ENCODE results near the gene KCNIP3. TPM values are rescaled to one million over a fixed set of nuclear protein-coding genes. Genes with fewer than 3 reads are reported as not detected.
"Not testable (repeated sequence)": the region's sequence is repeated elsewhere in the genome, so short reads cannot be mapped to it uniquely, and the experiment has no call there.

The KCNIP3 gene
- total RNA-seq, 2 experiments from 2014 or later = not detected

- H3K4me3 Mint-ChIP-seq; DNase-seq; H3K27ac Mint-ChIP-seq; H3K4me1 Mint-ChIP-seq (ENCODE audit: low read depth); CTCF ChIA-PET; H3K9me3 Mint-ChIP-seq; H3K36me3 Mint-ChIP-seq; H3K27me3 Mint-ChIP-seq; POLR2A ChIA-PET; intact Hi-C loops (cut with micrococcal nuclease): not testable (repeated sequence)
Measured at GRCh38 chr2:95269745-95270144, 27.4 kb upstream of the KCNIP3 start.

- no peak overlapping the region for H3K4me3 Mint-ChIP-seq
- ChIA-PET CTCF (no interaction called here), POLR2A (no interaction called here)
- DNase-seq = no peak
- H3K36me3 Mint-ChIP-seq = no peaks in the 10 kb centered on the region
- H3K4me1 Mint-ChIP-seq (ENCODE audit: low read depth) = no peaks in the 10 kb centered on the region
- no peak overlapping the region for H3K27ac Mint-ChIP-seq
- H3K9me3 Mint-ChIP-seq = no peaks in the 10 kb centered on the region
- H3K27me3 Mint-ChIP-seq = no peaks in the 10 kb centered on the region
- intact Hi-C loops (cut with micrococcal nuclease) = no loop called here
Measured at GRCh38 chr2:95270541-95271081, 26.5 kb upstream of the KCNIP3 start.

GRCh38 chr2:95271381-95271971 lies 25.7 kb upstream of the KCNIP3 start:
- Mint-ChIP-seq H3K9me3 (no peaks in the 10 kb centered on the region), H3K4me1 (ENCODE audit: low read depth) (no peaks in the 10 kb centered on the region), H3K4me3 (no peak overlapping the region), H3K27ac (no peak overlapping the region), H3K36me3 (no peaks in the 10 kb centered on the region), H3K27me3 (no peaks in the 10 kb centered on the region)
- CTCF ChIA-PET = no interaction called here
- DNase-seq = peak; percentile 2
- POLR2A ChIA-PET = no interaction called here
- intact Hi-C loops (cut with micrococcal nuclease) = no loop called here

GRCh38 chr2:95272299-95272751 lies 24.8 kb upstream of the KCNIP3 start:
- no peak overlapping the region for H3K4me3 Mint-ChIP-seq
- POLR2A ChIA-PET = no interaction called here
- intact Hi-C loops (cut with micrococcal nuclease) = no loop called here
- H3K4me1 Mint-ChIP-seq (ENCODE audit: low read depth) = no peaks in the 10 kb centered on the region
- H3K36me3 Mint-ChIP-seq = no peaks in the 10 kb centered on the region
- H3K9me3 Mint-ChIP-seq = no peaks in the 10 kb centered on the region
- DNase-seq = no peak
- H3K27ac Mint-ChIP-seq = no peak overlapping the region
- CTCF ChIA-PET = no interaction called here
- no peaks in the 10 kb centered on the region for H3K27me3 Mint-ChIP-seq

GRCh38 chr2:95272781-95273180 lies 24.4 kb upstream of the KCNIP3 start:
- Mint-ChIP-seq H3K9me3 (no peaks in the 10 kb centered on the region), H3K27me3 (no peaks in the 10 kb centered on the region), H3K4me3 (no peak overlapping the region), H3K4me1 (ENCODE audit: low read depth) (no peaks in the 10 kb centered on the region), H3K36me3 (no peaks in the 10 kb centered on the region), H3K27ac (no peak overlapping the region)
- CTCF ChIA-PET = no interaction called here
- intact Hi-C loops (cut with micrococcal nuclease) = no loop called here
- POLR2A ChIA-PET = no interaction called here
- DNase-seq = no peak

GRCh38 chr2:95273566-95274290 lies 23.4 kb upstream of the KCNIP3 start:
- ChIA-PET POLR2A (no interaction called here), CTCF (no interaction called here)
- Mint-ChIP-seq H3K9me3 (no peaks in the 10 kb centered on the region), H3K27ac (no peak overlapping the region), H3K4me1 (ENCODE audit: low read depth) (no peaks in the 10 kb centered on the region), H3K36me3 (no peaks in the 10 kb centered on the region), H3K4me3 (no peak overlapping the region), H3K27me3 (no peaks in the 10 kb centered on the region)
- DNase-seq = no peak
- intact Hi-C loops (cut with micrococcal nuclease) = no loop called here

GRCh38 chr2:95274291-95275150 lies 22.6 kb upstream of the KCNIP3 start, which contains the start of gene PROM2:
TSS of gene PROM2 (plus strand) at chr2:95274449. CDS start at chr2:95274586, 137 bp downstream.
- no peak within 1 kb of the TSS for H3K4me3 Mint-ChIP-seq
- H3K9me3 Mint-ChIP-seq = no peaks in the 10 kb centered on the region
- ChIA-PET POLR2A (no interaction called here), CTCF (no interaction called here)
- H3K27me3 Mint-ChIP-seq = no peaks in the 10 kb centered on the region
- intact Hi-C loops (cut with micrococcal nuclease) = no loop called here
- no peak for DNase-seq
- no peaks in the 10 kb centered on the region for H3K4me1 Mint-ChIP-seq (ENCODE audit: low read depth)
- H3K27ac Mint-ChIP-seq = no peak within 1 kb of the TSS
- no peaks in the 10 kb centered on the region for H3K36me3 Mint-ChIP-seq

GRCh38 chr2:95275151-95275515 lies 22.0 kb upstream of the KCNIP3 start:
- H3K4me1 Mint-ChIP-seq (ENCODE audit: low read depth) = no peaks in the 10 kb centered on the region
- ChIA-PET POLR2A (no interaction called here), CTCF (no interaction called here)
- no peak overlapping the region for H3K4me3 Mint-ChIP-seq
- no peaks in the 10 kb centered on the region for H3K36me3 Mint-ChIP-seq
- no peak overlapping the region for H3K27ac Mint-ChIP-seq
- no peaks in the 10 kb centered on the region for H3K27me3 Mint-ChIP-seq
- DNase-seq = no peak
- intact Hi-C loops (cut with micrococcal nuclease) = no loop called here
- H3K9me3 Mint-ChIP-seq = no peaks in the 10 kb centered on the region

- Mint-ChIP-seq H3K36me3 (no peaks in the 10 kb centered on the region), H3K4me1 (ENCODE audit: low read depth) (no peaks in the 10 kb centered on the region), H3K4me3 (no peak overlapping the region), H3K9me3 (no peaks in the 10 kb centered on the region), H3K27me3 (no peaks in the 10 kb centered on the region), H3K27ac (no peak overlapping the region)
- POLR2A ChIA-PET = no interaction called here
- no peak for DNase-seq
- intact Hi-C loops (cut with micrococcal nuclease) = no loop called here
- CTCF ChIA-PET = no interaction called here
Measured at GRCh38 chr2:95275601-95276243, 21.4 kb upstream of the KCNIP3 start.

- no peak for DNase-seq
- H3K27ac Mint-ChIP-seq = no peak overlapping the region
- H3K36me3 Mint-ChIP-seq = no peaks in the 10 kb centered on the region
- no peaks in the 10 kb centered on the region for H3K4me1 Mint-ChIP-seq (ENCODE audit: low read depth)
- CTCF ChIA-PET = no interaction called here
- no peak overlapping the region for H3K4me3 Mint-ChIP-seq
- intact Hi-C loops (cut with micrococcal nuclease) = no loop called here
- no peaks in the 10 kb centered on the region for H3K9me3 Mint-ChIP-seq
- POLR2A ChIA-PET = no interaction called here
- no peaks in the 10 kb centered on the region for H3K27me3 Mint-ChIP-seq
Measured at GRCh38 chr2:95276244-95276887, 20.8 kb upstream of the KCNIP3 start.

- H3K36me3 Mint-ChIP-seq = no peaks in the 10 kb centered on the region
- no peaks in the 10 kb centered on the region for H3K27me3 Mint-ChIP-seq
- H3K4me3 Mint-ChIP-seq = no peak overlapping the region
- no peak for DNase-seq
- H3K9me3 Mint-ChIP-seq = no peaks in the 10 kb centered on the region
- no peaks in the 10 kb centered on the region for H3K4me1 Mint-ChIP-seq (ENCODE audit: low read depth)
- CTCF ChIA-PET = no interaction called here
- H3K27ac Mint-ChIP-seq = no peak overlapping the region
- intact Hi-C loops (cut with micrococcal nuclease) = no loop called here
- POLR2A ChIA-PET = no interaction called here
Measured at GRCh38 chr2:95276888-95277245, 20.3 kb upstream of the KCNIP3 start.
